Peyer's patch (tissue), 4 donors: ENCODE measurements around the gene ATP2B2. TPM values are rescaled to one million over a fixed set of nuclear protein-coding genes. Genes with fewer than 3 reads are reported as not detected.
"Not testable (repeated sequence)": the region's sequence is repeated elsewhere in the genome, so short reads cannot be mapped to it uniquely, and the experiment has no call there.

Experiments
- DNase-seq, 3 donors: peaks; one replicate each; pipeline ENCODE4 v3.0.0-alpha.2; 2017 to 2019
- H3K27ac ChIP-seq, 4 donors: fragments of 200-600 bp; sonication (generic); one replicate each; pipeline ENCODE4 v1.5.1; 2016 to 2019
- H3K27me3 ChIP-seq, 2 donors: fragments of 200-600 bp; sonication (generic); one replicate each; pipeline ENCODE4 v1.5.1; 2019
- H3K36me3 ChIP-seq, 3 donors: fragments of 200-600 bp; sonication (generic); one replicate each; pipeline ENCODE4 v1.5.1; 2016 to 2019
- H3K4me1 ChIP-seq, 4 donors: fragments of 200-600 bp; sonication (generic); one replicate each; pipeline ENCODE4 v1.5.1; 2016 to 2019
- H3K4me3 ChIP-seq, 4 donors: fragments of 200-600 bp; sonication (generic); 1 replicate in 3 of 4; 2 replicates in 1 of 4; pipeline ENCODE4 v1.5.1; 2016 to 2019; ENCODE audit warnings: mild to moderate bottlenecking in 1 of 4
- H3K9me3 ChIP-seq, 4 donors: fragments of 200-600 bp; sonication (generic); one replicate each; pipeline ENCODE4 v1.5.1; 2016 to 2019; ENCODE audit warnings: mild to moderate bottlenecking in 1 of 4
- CTCF ChIP-seq, 6 experiments: fragments of 450-650 bp in 4 of 6; fragments of 200-600 bp in 2 of 6; sonication (generic) in 1 of 6; IDR thresholded peaks; one replicate each; pipeline ENCODE4 v1.5.1; 2017 to 2019; ENCODE audit warnings: antibody characterized with exemption in 6 of 6, mild to moderate bottlenecking in 3 of 6, moderate library complexity in 1 of 6
- POLR2A ChIP-seq, 2 donors: fragments of 450-650 bp; IDR thresholded peaks; one replicate each; pipeline ENCODE4 v1.5.1; 2017; ENCODE audit warnings: antibody characterized with exemption in 2 of 2, mild to moderate bottlenecking in 2 of 2, moderate library complexity in 2 of 2
- total RNA-seq, 4 donors: library from RNA; depleted of rRNA; stranded (reverse); fragments of >200 nt; gene quantifications; one replicate each; pipeline ENCODE4 v1.1.0, GENCODE V29; 2016

ATP2B2 gene
- total RNA-seq, 4 donors from 2014 or later = not detected

GRCh38 chr3:10303785-10304184 is 201.6 kb downstream of the ATP2B2 start:
- TF ChIP-seq CTCF (IDR thresholded peaks at IDR 0.05) (no peak), POLR2A (IDR thresholded peaks at IDR 0.05) (no peak)
- Histone ChIP-seq H3K36me3 (peaks cover 0 to 95% (median 0%) of the 10 kb centered on the region in 3 donors), H3K27ac (no peak overlapping the region)

GRCh38 chr3:10303105-10303504 is 202.3 kb downstream of the ATP2B2 start:
- H3K4me1 ChIP-seq = peaks cover 0 to 6% (median 0%) of the 10 kb centered on the region in 4 donors
- H3K4me3 ChIP-seq = no peak overlapping the region
- no peak overlapping the region for H3K27ac ChIP-seq
- H3K36me3 ChIP-seq = peaks cover 0 to 95% (median 0%) of the 10 kb centered on the region in 3 donors
- no peak for TF ChIP-seq CTCF (IDR thresholded peaks at IDR 0.05)
- TF ChIP-seq POLR2A (IDR thresholded peaks at IDR 0.05) = no peak
- no peak for DNase-seq
- no peaks in the 10 kb centered on the region for H3K9me3 ChIP-seq
- H3K27me3 ChIP-seq = no peaks in the 10 kb centered on the region

More at GRCh38 chr3:10303785-10304184, 201.6 kb downstream of the ATP2B2 start:
- Histone ChIP-seq H3K4me3 (no peak overlapping the region), H3K27me3 (no peaks in the 10 kb centered on the region), H3K4me1 (peaks cover 0 to 6% (median 0%) of the 10 kb centered on the region in 4 donors), H3K9me3 (no peaks in the 10 kb centered on the region)
- DNase-seq = no peak

- H3K27ac ChIP-seq = no peak overlapping the region
- peaks cover 0 to 65% (median 0%) of the 10 kb centered on the region in 3 donors for H3K36me3 ChIP-seq
- no peaks in the 10 kb centered on the region for H3K9me3 ChIP-seq
Measured at GRCh38 chr3:10300087-10300486, 205.3 kb downstream of the ATP2B2 start.

GRCh38 chr3:10299679-10300078 is 205.7 kb downstream of the ATP2B2 start:
- H3K36me3 ChIP-seq = peaks cover 0 to 61% (median 0%) of the 10 kb centered on the region in 3 donors
- no peak for DNase-seq
- no peaks in the 10 kb centered on the region for H3K9me3 ChIP-seq
- H3K4me3 ChIP-seq = no peak overlapping the region
- H3K27me3 ChIP-seq = no peaks in the 10 kb centered on the region
- H3K4me1 ChIP-seq = peaks cover 0 to 6% (median 0%) of the 10 kb centered on the region in 4 donors
- TF ChIP-seq CTCF (IDR thresholded peaks at IDR 0.05) = no peak
- peak overlapping the region in 1 of 4 donors; percentile 17 for H3K27ac ChIP-seq

More at GRCh38 chr3:10300087-10300486, 205.3 kb downstream of the ATP2B2 start:
- no peaks in the 10 kb centered on the region for H3K27me3 ChIP-seq
- TF ChIP-seq POLR2A (IDR thresholded peaks at IDR 0.05) (no peak), CTCF (IDR thresholded peaks at IDR 0.05) (no peak)
- no peak for DNase-seq
- H3K4me1 ChIP-seq = peaks cover 0 to 6% (median 0%) of the 10 kb centered on the region in 4 donors
- no peak overlapping the region for H3K4me3 ChIP-seq

GRCh38 chr3:10299175-10299574 is 206.2 kb downstream of the ATP2B2 start:
- TF ChIP-seq CTCF (IDR thresholded peaks at IDR 0.05) (no peak), POLR2A (IDR thresholded peaks at IDR 0.05) (no peak)
- Histone ChIP-seq H3K4me1 (peaks cover 0 to 6% (median 0%) of the 10 kb centered on the region in 4 donors), H3K36me3 (peaks cover 0 to 56% (median 0%) of the 10 kb centered on the region in 3 donors), H3K27ac (peak overlapping the region in 1 of 4 donors; percentile 17), H3K4me3 (no peak overlapping the region), H3K9me3 (no peaks in the 10 kb centered on the region), H3K27me3 (no peaks in the 10 kb centered on the region)
- DNase-seq = no peak

GRCh38 chr3:10298064-10298463 is 207.3 kb downstream of the ATP2B2 start:
- not testable (repeated sequence) for H3K4me1 ChIP-seq, H3K27ac ChIP-seq, H3K4me3 ChIP-seq, H3K9me3 ChIP-seq, H3K27me3 ChIP-seq, DNase-seq
- H3K36me3 ChIP-seq = peaks cover 0 to 44% (median 0%) of the 10 kb centered on the region in 3 donors
